Sigmoid colon (tissue), 7 donors: ENCODE measurements around the gene CABP4. TPM values are rescaled to one million over a fixed set of nuclear protein-coding genes. Genes with fewer than 3 reads are reported as not detected.

Source experiments
- DNase-seq: peaks from one replicate; pipeline ENCODE4 v3.0.0-alpha.2; 2019
- H3K27ac ChIP-seq, 4 donors: fragments of 200-600 bp; sonication (generic); one replicate each; pipeline ENCODE4 v1.5.1; 2016 to 2019; ENCODE audit warnings: mild to moderate bottlenecking in 1 of 4
- H3K27me3 ChIP-seq, 3 donors: fragments of 200-600 bp; sonication (generic); one replicate each; pipeline ENCODE4 v1.5.1; 2019; ENCODE audit warnings: mild to moderate bottlenecking in 1 of 3
- H3K36me3 ChIP-seq, 4 donors: fragments of 200-600 bp; sonication (generic); one replicate each; pipeline ENCODE4 v1.5.1; 2016 to 2019
- H3K4me1 ChIP-seq, 4 donors: fragments of 200-600 bp; sonication (generic); one replicate each; pipeline ENCODE4 v1.5.1; 2017 to 2019
- H3K4me3 ChIP-seq, 4 donors: fragments of 200-600 bp; sonication (generic); one replicate each; pipeline ENCODE4 v1.5.1; 2017 to 2019; ENCODE audit warnings: mild to moderate bottlenecking in 2 of 4, moderate library complexity in 1 of 4
- H3K9me3 ChIP-seq, 4 donors: fragments of 200-600 bp in 3 of 4; sonication (generic) in 3 of 4; one replicate each; pipeline versions ENCODE4 v1.5.1 to v1.6.1; 2013 to 2019
- CTCF ChIP-seq, 4 experiments: fragments of 450-650 bp in 3 of 4; fragments of 200-600 bp in 1 of 4; IDR thresholded peaks; one replicate each; pipeline ENCODE4 v1.5.1; 2016 to 2019; ENCODE audit warnings: antibody characterized with exemption in 4 of 4, mild to moderate bottlenecking in 3 of 4, moderate library complexity in 2 of 4
- EP300 ChIP-seq, 4 donors: sonication (generic); formaldehyde crosslinking; IDR thresholded peaks; one replicate each; pipeline ENCODE4 v1.6.1; 2017; ENCODE audit warnings: antibody characterized with exemption in 4 of 4
- POLR2A ChIP-seq, 2 donors: fragments of 450-650 bp; IDR thresholded peaks; one replicate each; pipeline ENCODE4 v1.6.1; 2016; ENCODE audit warnings: antibody characterized with exemption in 2 of 2, mild to moderate bottlenecking in 2 of 2, moderate library complexity in 2 of 2
- POLR2AphosphoS5 ChIP-seq, 4 donors: sonication (generic); formaldehyde crosslinking; IDR thresholded peaks; one replicate each; pipeline ENCODE4 v1.6.1; 2017; ENCODE audit warnings: antibody characterized with exemption in 4 of 4
- WGBS, 2 donors: extraction: QIAGEN DNeasy Blood & Tissue Kit; methylation state at CpG; one replicate each; pipeline ENCODE4 v1.1.7; 2013; 5-methylcytosine and 5-hydroxymethylcytosine counted together
- intact Hi-C: fragments of 100-400 bp; cut with DNase I; formaldehyde crosslinking; loops from one replicate; pipeline ENCODE4 v1.15.1; 2023
- polyA plus RNA-seq, 3 donors: library from polyadenylated mRNA; stranded (reverse); fragments of 200-250 nt; gene quantifications; one replicate each; pipeline ENCODE4 v1.2.3, GENCODE V29; 2013
- total RNA-seq, 4 donors: library from RNA; depleted of rRNA; stranded (reverse); fragments of >200 nt; gene quantifications; one replicate each; pipeline ENCODE4 v1.1.0, GENCODE V29; 2016
- donor health status: healthy with polysubstance abuse.
- donor health status: Bipolar disorder and iron deficiency.
- donor health status: healthy.

The CABP4 gene
- total and polyA plus RNA-seq, 7 donors: 0.41 to 1.5 (median 0.61) TPM; not detected in 1

- peak overlapping the region in 3 of 4 donors; percentile 95 to 98 (median 96) for H3K27ac ChIP-seq
- 78 to 83% methylated on average over 28 of the region's 28 CpGs for WGBS, 2 donors
Observed at GRCh38 chr11:67441731-67442351, 13.3 kb upstream of the CABP4 start.

GRCh38 chr11:67442504-67443404 is 12.4 kb upstream of the CABP4 start:
- TF ChIP-seq EP300 (IDR thresholded peaks at IDR 0.05): no peak
- intact Hi-C loops: loop anchor here (1.0 kb wide), 2 partner anchors 14 to 22 kb away; partner anchors contain the start of gene RPS6KB2

More at GRCh38 chr11:67441731-67442351, 13.3 kb upstream of the CABP4 start:
- Histone ChIP-seq H3K36me3 (peaks cover 0 to 48% (median 18%) of the 10 kb centered on the region in 4 donors), H3K4me1 (peaks cover 0 to 35% (median 24%) of the 10 kb centered on the region in 4 donors), H3K4me3 (no peak overlapping the region), H3K9me3 (no peaks in the 10 kb centered on the region), H3K27me3 (no peaks in the 10 kb centered on the region)
- TF ChIP-seq EP300 (IDR thresholded peaks at IDR 0.05): no peak
- no peak for TF ChIP-seq POLR2AphosphoS5 (IDR thresholded peaks at IDR 0.05)
- TF ChIP-seq CTCF (IDR thresholded peaks at IDR 0.05): no peak
- no peak for TF ChIP-seq POLR2A (IDR thresholded peaks at IDR 0.05)
- intact Hi-C loops: no loop called here
- DNase-seq: no peak

GRCh38 chr11:67445515-67445914 is 9.6 kb upstream of the CABP4 start:
- TF ChIP-seq POLR2AphosphoS5 (IDR thresholded peaks at IDR 0.05) (no peak), POLR2A (IDR thresholded peaks at IDR 0.05) (no peak), CTCF (IDR thresholded peaks at IDR 0.05) (no peak), EP300 (IDR thresholded peaks at IDR 0.05) (no peak)
- 86 to 89% methylated on average over 5 of the region's 5 CpGs for WGBS, 2 donors
- intact Hi-C loops: no loop called here
- no peak for DNase-seq
- H3K9me3 ChIP-seq: no peaks in the 10 kb centered on the region
- H3K36me3 ChIP-seq: peaks cover 0 to 18% (median 10%) of the 10 kb centered on the region in 4 donors
- no peak overlapping the region for H3K27ac ChIP-seq
- no peak overlapping the region for H3K4me3 ChIP-seq
- no peaks in the 10 kb centered on the region for H3K27me3 ChIP-seq
- H3K4me1 ChIP-seq: peaks cover 0 to 24% (median 15%) of the 10 kb centered on the region in 4 donors

More at GRCh38 chr11:67442504-67443404, 12.4 kb upstream of the CABP4 start:
- no peak for DNase-seq
- no peaks in the 10 kb centered on the region for H3K27me3 ChIP-seq
- H3K27ac ChIP-seq: peak overlapping the region; percentile 95 to 98 (median 96)
- peak overlapping the region; percentile 80 to 95 (median 86) for H3K4me3 ChIP-seq
- H3K36me3 ChIP-seq: peaks cover 0 to 42% (median 16%) of the 10 kb centered on the region in 4 donors
- H3K4me1 ChIP-seq: peaks cover 0 to 31% (median 21%) of the 10 kb centered on the region in 4 donors
- no peaks in the 10 kb centered on the region for H3K9me3 ChIP-seq
- WGBS, 2 donors: 27 to 45% methylated on average over 45 of the region's 45 CpGs

- TF ChIP-seq POLR2A (IDR thresholded peaks at IDR 0.05): no peak
- TF ChIP-seq POLR2AphosphoS5 (IDR thresholded peaks at IDR 0.05): no peak
- no peak for TF ChIP-seq EP300 (IDR thresholded peaks at IDR 0.05)
- no peak for TF ChIP-seq CTCF (IDR thresholded peaks at IDR 0.05)
- DNase-seq: no peak
- Histone ChIP-seq H3K27me3 (no peaks in the 10 kb centered on the region), H3K9me3 (no peaks in the 10 kb centered on the region), H3K36me3 (no peaks in the 10 kb centered on the region), H3K4me1 (peaks cover 0 to 9% (median 3%) of the 10 kb centered on the region in 4 donors), H3K4me3 (no peak overlapping the region), H3K27ac (no peak overlapping the region)
- intact Hi-C loops: no loop called here
- 90 to 96% methylated on average over 7 of the region's 7 CpGs for WGBS, 2 donors
Observed at GRCh38 chr11:67448220-67448609, 6.9 kb upstream of the CABP4 start.
